Measurements from ENCODE around the gene RNF123. TPM values are rescaled to one million over a fixed set of nuclear protein-coding genes. Genes with fewer than 3 reads are reported as not detected.
"Not testable (repeated sequence)": the region's sequence is repeated elsewhere in the genome, so short reads cannot be mapped to it uniquely, and the experiment has no call there.

The RNF123 gene
- total RNA-seq, 1 experiment from 2014 or later: 40.6 TPM

- not testable (repeated sequence) for H3K56ac ChIP-seq (ENCODE audit: insufficient read length, low read depth, low read length); H4K5ac ChIP-seq (ENCODE audit: insufficient read length, low read depth, low read length); H3K4ac ChIP-seq (ENCODE audit: low read depth, low read length); H3K18ac ChIP-seq (ENCODE audit: insufficient read length, low read depth, low read length); H2AFZ ChIP-seq (ENCODE audit: low read length); DNase-seq; H3K79me2 ChIP-seq (ENCODE audit: insufficient read depth, low read length); H3K27ac ChIP-seq (ENCODE audit: insufficient read length, low read depth, low read length); H3K23me2 ChIP-seq (ENCODE audit: insufficient read length, low read depth, low read length, poor library complexity, severe bottlenecking); H2BK20ac ChIP-seq (ENCODE audit: low read depth, low read length, poor library complexity, severe bottlenecking); H3K27me3 Mint-ChIP-seq (ENCODE audit: low read depth); H3K27ac Mint-ChIP-seq; H3K14ac ChIP-seq (ENCODE audit: insufficient read depth, low read length); H3K9ac ChIP-seq (ENCODE audit: extremely low read depth, insufficient read length, low read length); H4K20me1 ChIP-seq (ENCODE audit: control insufficient read depth, insufficient read depth, insufficient read length); H3T11ph ChIP-seq (ENCODE audit: low read length); H2BK120ac ChIP-seq (ENCODE audit: low read depth, low read length, poor library complexity, severe bottlenecking); H2BK5ac ChIP-seq (ENCODE audit: insufficient read length, low read length); H3K4me1 ChIP-seq (ENCODE audit: insufficient read depth, low read length); H2BK15ac ChIP-seq (ENCODE audit: low read depth, low read length); H2AK5ac ChIP-seq (ENCODE audit: insufficient read length, low read length); H3K23ac ChIP-seq (ENCODE audit: insufficient read length, low read depth, low read length); H3K27me3 ChIP-seq (ENCODE audit: insufficient read depth, low read length); H4K91ac ChIP-seq (ENCODE audit: insufficient read length, low read depth, low read length); H3K79me1 ChIP-seq (ENCODE audit: insufficient read depth, low read depth, low read length, poor library complexity, severe bottlenecking); H2BK12ac ChIP-seq (ENCODE audit: insufficient read length, low read depth, low read length); H4K8ac ChIP-seq (replicated peaks; ENCODE audit: insufficient read length, low read depth, low read length); H3K9me3 ChIP-seq (ENCODE audit: control insufficient read depth, low read depth, low read length); H3K9me3 Mint-ChIP-seq
- no CpG with 5 or more reads among the region's 36 CpGs for WGBS (ENCODE audit: extremely low coverage, insufficient read length, low lambda C conversion rate)
- peaks cover 20 to 30% of the 10 kb centered on the region in 2 experiments for H3K4me1 Mint-ChIP-seq
- peak overlapping the region; percentile 74 to 86; a peak in 4 of 5 replicates for H3K4me3 Mint-ChIP-seq
- peak overlapping the region; percentile 24 for H3K4me2 ChIP-seq (ENCODE audit: insufficient read depth, insufficient read length, low read length)
- H3K36me3 Mint-ChIP-seq (ENCODE audit: insufficient read depth in 1 of 3, low read depth in 3 of 3): peaks cover 11 to 32% (median 28%) of the 10 kb centered on the region in 3 experiments; a peak in 6 of 7 replicates
These were observed 3.5 kb upstream of the RNF123 start for GRCh38 chr3:49685846-49686245.

Data from H9 (cell line).